NCI-H187 (cell line): ENCODE measurements around the gene OR2H1.
"Not testable (repeated sequence)": the region's sequence is repeated elsewhere in the genome, so short reads cannot be mapped to it uniquely, and the experiment has no call there.

ENCODE experiments used
- DNase-seq, 2 experiments: peaks; one replicate each; lab custom pipeline; 2025; lab: John Stamatoyannopoulos, UW

OR2H1 gene

GRCh38 chr6:29456971-29457370, at the start of gene OR2H1, which contains the start of gene OR11A1:
Gene OR2H1 (plus strand): TSS chr6:29457155. CDS start chr6:29461770, 4,615 bp downstream.
Gene OR11A1 (minus strand): TSS chr6:29457071. CDS start chr6:29427641, 29,430 bp downstream.
- DNase-seq: no peak

DNA sequence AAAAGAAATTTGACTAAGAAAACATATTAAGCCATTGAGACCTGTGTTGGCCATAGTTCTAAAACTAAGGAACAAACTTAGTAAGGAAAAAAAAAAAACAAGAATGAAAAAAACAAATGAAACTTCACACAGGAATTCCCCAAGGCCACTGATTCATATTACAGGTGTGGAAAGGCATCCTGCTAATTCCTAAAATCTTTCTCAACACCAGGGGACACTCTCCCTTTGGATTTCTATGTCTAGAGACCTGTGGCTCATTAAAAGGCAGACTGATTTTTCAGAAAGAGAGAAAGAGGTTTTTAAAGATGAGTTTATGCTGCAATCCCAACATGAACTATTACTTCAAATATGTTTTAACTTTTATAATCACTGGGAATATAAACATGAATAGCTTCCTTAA, 42.4 kb upstream of the OR2H1 start, which contains the start of gene OR12D1:
Gene OR12D1 (plus strand): TSS at position 341 of the 400 bp plus-strand sequence.
- no peak for DNase-seq

GRCh38 chr6:29419516-29419915, 37.4 kb upstream of the OR2H1 start:
- DNase-seq: no peak

GRCh38 chr6:29424168-29424567, 32.8 kb upstream of the OR2H1 start:
- DNase-seq: no peak

GRCh38 chr6:29424575-29424974, 32.4 kb upstream of the OR2H1 start:
- DNase-seq: no peak

DNA sequence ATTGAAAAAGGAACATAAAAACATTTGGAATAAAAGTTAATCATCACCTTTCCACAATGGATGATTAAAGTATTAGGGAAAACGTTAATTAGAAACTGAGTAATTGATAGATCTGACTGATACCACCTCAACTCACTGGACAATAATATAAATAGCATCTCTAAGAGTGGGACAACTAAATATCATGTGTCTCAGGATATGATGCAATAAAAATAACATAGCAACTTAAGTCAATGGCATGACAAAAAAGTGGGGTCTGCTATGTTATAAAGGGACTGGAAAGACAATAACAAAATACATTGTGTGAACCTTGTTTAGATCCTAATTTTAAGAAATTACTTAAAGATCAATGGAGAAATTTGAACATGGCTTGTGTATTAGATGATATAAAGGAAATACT, 31.9 kb upstream of the OR2H1 start:
- DNase-seq: no peak

DNA sequence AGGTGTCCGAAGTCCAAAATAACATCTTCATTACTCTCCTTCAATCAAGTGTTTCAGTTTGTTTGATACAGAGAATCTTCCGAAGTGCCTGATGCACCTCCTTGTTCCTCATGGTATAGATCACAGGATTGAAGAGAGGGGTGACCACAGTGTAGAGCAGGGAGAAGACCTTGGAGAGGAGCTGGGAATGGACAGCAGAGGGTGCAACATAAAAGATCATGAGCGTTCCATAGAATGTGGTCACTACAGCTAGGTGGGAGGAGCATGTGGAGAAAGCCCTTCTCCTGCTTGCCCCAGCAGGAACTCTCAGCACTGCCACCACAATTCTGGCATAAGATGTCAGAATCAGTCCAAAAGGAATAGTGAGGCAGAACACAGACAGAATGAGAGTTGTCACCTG, 30.3 kb upstream of the OR2H1 start:
- DNase-seq: no peak

GRCh38 chr6:29436730-29437129, 20.2 kb upstream of the OR2H1 start:
- DNase-seq: not testable (repeated sequence)

- DNase-seq: no peak
Measured at GRCh38 chr6:29439006-29439405, 17.9 kb upstream of the OR2H1 start, which contains the start of gene OR10C1. Gene OR10C1 (plus strand): TSS chr6:29439306. CDS start chr6:29440016, 710 bp downstream.

DNA sequence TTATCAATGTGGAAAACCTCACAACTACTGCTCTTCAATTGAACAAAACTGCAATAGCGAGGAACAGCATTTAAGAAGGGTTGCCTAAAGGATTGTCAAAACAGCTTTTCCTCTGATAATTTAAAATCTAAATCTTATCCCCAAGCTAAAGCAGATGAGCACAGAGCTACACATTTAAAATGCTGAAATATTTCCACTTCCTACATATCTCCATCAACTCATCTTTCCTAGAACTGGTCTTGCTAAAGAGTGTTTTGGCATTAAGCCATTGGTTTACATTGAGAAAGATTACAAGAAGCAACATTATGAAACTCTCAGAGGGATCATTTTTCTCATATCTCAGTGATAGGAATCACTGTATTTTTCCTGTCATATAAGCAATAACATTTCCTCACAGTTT, 14.2 kb upstream of the OR2H1 start:
- no peak for DNase-seq

DNA sequence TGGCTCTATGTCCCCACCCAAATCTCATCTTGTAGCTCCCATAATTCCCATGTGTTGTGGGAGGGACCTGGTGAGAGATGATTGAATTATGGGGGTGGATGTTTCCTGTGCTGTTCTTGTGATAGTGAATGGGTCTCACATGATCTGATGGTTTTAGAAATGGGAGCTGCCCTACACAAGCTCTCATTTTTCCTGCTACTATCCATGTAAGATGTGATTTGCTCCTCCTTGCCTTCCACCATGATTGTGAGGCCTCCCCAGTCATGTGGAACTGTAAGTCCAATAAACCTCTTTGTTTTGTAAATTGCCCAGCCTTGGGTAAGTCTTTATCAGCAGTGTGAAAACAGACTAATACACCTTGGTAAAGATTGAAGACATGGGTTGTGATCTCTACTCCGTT, 12.9 kb upstream of the OR2H1 start:
- DNase-seq: not testable (repeated sequence)

GRCh38 chr6:29447670-29448069, 9.3 kb upstream of the OR2H1 start:
- no peak for DNase-seq

DNA sequence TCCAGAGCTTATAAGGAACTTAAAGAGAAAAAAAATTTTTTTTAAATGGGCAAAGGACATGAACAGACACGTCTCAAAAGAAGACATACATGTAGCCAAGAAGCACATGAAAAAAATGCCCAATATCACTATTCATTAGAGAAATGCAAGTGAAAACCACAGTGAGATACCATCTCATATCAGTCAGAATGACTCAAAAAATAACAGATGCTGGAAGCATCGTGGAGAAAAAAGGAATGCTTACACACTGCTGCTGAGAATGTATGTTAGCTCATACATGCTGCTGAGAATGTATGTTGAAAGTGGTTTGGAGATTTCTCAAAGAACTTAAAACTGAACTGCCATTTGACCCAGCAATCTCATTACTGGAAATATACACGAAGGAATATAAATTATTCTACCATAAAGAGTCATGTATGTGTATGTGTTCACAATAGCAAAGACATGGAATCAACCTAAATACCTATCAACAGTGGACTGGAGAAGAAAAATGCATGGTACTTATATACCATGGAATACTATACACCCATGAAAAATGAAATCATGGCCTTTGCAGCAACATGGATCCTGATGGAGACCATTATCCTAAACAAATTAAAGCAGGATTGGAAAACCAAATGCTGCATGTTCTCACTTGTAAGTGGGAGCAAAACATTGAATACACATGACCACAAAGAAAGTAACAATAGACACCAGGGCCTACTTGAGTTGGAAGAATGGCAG, 5.3 kb upstream of the OR2H1 start:
- no peak for DNase-seq

DNA sequence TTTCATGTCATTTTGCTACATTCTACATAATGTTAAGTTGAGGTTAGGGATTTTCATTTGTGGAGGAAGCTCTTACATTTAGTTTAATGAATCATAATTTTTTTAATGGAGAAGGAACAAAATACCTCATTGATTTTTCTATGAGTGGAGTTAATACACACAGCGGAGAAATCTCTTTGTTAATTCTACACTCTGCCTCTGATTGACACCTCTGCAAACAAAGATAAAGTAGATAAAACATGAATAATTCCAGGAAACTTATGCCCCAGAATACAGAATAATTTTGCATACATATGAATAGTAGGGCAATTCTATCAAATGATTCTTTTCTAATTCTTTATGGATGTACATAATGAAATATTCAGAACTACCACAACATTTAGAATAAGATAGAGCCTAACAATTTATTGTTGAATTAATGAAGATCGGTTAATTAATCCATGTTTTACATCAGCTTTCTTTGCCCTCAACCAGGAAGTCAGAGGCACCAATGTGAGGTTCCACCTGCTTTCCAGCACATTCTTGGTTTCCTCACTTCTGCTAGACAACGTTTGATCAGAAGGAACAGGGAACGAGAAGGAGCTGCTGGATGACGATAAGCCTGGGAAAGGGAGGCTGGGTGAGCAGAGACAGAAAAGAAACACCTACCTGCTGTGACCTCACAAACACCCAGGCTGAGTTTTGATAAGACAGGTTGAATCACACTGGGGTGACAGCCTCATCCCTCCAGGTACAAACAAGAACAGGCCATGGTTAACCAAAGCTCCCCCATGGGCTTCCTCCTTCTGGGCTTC, 4.3 kb downstream of the OR2H1 start:
- no peak for DNase-seq

GRCh38 chr6:29462022-29462421, 5.1 kb downstream of the OR2H1 start:
- no peak for DNase-seq

- no peak for DNase-seq
Measured at GRCh38 chr6:29465279-29465678, 8.3 kb downstream of the OR2H1 start.

- DNase-seq: no peak
Measured at GRCh38 chr6:29465801-29466200, 8.8 kb downstream of the OR2H1 start.

DNA sequence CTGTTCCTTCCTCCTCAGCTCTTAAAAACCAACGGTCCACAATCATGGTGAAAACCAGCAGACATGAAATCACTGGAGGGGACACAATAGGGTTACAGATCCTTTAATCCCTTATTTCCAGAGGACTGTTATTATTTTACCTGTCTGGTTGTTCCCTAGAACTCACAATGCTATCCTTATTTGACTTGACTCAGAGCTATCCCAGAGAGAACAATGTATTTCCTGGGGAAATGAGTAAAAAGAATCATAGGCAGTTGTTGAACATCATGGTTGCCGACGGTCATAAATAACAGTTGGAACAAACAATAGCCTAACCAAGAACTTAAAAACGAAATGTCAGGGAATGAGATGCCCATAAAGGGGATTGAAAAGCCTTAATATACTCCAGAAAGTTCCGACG, 9.3 kb downstream of the OR2H1 start:
- DNase-seq: no peak

- no peak for DNase-seq
Measured at GRCh38 chr6:29474996-29475395, 18.0 kb downstream of the OR2H1 start.

- no peak for DNase-seq
Measured at GRCh38 chr6:29477923-29478450, 21.0 kb downstream of the OR2H1 start.

GRCh38 chr6:29478740-29479139, 21.8 kb downstream of the OR2H1 start:
- no peak for DNase-seq

DNA sequence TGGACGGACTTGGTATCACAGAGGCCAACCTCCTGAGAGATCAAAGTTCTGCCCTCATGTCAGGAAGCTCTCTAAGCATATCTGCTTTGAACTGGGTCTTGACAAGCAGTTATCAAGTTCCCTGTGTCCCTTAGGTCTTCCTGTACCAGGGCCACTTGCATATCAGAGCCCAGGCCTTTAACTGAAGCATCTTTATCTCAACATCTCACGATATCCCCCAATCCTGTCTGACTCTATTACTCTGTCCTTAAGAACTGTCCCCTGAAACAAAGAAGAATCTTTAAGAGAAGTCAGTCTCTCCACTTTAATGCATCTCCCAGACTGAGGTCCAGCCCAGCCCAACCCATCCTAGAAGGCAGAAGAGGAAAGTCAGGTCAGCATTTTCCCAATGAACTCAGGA, 22.6 kb downstream of the OR2H1 start:
- DNase-seq: no peak

DNA sequence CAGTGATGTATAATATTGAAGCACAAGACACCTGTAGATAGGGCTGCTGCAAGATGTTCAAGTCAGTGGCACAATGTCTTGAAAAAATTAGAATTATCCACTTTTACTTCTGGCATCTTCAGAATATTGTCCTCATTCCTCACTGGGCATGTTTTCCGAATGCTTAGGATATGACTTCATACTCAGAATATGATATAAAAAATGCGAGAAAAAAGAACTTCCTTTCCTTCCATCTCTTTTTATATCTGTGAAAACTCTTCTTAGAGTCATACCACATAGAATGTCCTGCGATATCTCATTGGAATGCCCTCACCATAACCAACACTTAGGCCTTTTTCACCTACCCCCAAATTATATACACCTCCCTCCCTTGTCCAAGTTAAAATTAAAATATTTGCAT, 26.2 kb downstream of the OR2H1 start:
- DNase-seq: no peak
